GM21825 (cell line): ENCODE results near the gene ZNF853.
"Not testable (repeated sequence)": the region's sequence is repeated elsewhere in the genome, so short reads cannot be mapped to it uniquely, and the experiment has no call there.

Experiments
- ATAC-seq: cut with Tn5 transposase; IDR thresholded peaks from one replicate; pipeline ENCODE4 v1.9.1; 2021; ENCODE audit warnings: mild to moderate bottlenecking, moderate library complexity; ENCODE audit not compliant: unreplicated experiment

ZNF853 gene

GRCh38 chr7:6634971-6635370, 19.6 kb downstream of the ZNF853 start:
- not testable (repeated sequence) for ATAC-seq

GRCh38 chr7:6636741-6637543, 21.5 kb downstream of the ZNF853 start, which contains the start of gene ZNF316:
TSS of gene ZNF316 (plus strand) at chr7:6637318. CDS start at chr7:6642410, 5,092 bp downstream.
- peak; percentile 55 for ATAC-seq

GRCh38 chr7:6637544-6638229, 22.3 kb downstream of the ZNF853 start:
- ATAC-seq: peak; percentile 76

GRCh38 chr7:6639032-6639431, 23.6 kb downstream of the ZNF853 start:
- ATAC-seq: no peak

GRCh38 chr7:6639627-6640026, 24.2 kb downstream of the ZNF853 start:
- no peak for ATAC-seq

- ATAC-seq: no peak
These were observed 24.9 kb downstream of the ZNF853 start for GRCh38 chr7:6640246-6640721.

GRCh38 chr7:6641305-6642035, 26.1 kb downstream of the ZNF853 start:
- ATAC-seq: no peak

- no peak for ATAC-seq
These were observed 26.9 kb downstream of the ZNF853 start for GRCh38 chr7:6642239-6642839.

GRCh38 chr7:6642861-6643640, 27.6 kb downstream of the ZNF853 start:
- no peak for ATAC-seq

- no peak for ATAC-seq
These were observed 28.7 kb downstream of the ZNF853 start for GRCh38 chr7:6643915-6644625.

GRCh38 chr7:6644728-6645127, 29.3 kb downstream of the ZNF853 start:
- ATAC-seq: no peak

- ATAC-seq: no peak
These were observed 31.1 kb downstream of the ZNF853 start for GRCh38 chr7:6646465-6646864.

GRCh38 chr7:6647080-6647479, 31.7 kb downstream of the ZNF853 start:
- ATAC-seq: no peak

GRCh38 chr7:6647541-6647940, 32.1 kb downstream of the ZNF853 start:
- ATAC-seq: no peak

- ATAC-seq: no peak
These were observed 32.8 kb downstream of the ZNF853 start for GRCh38 chr7:6648066-6648814.

GRCh38 chr7:6648815-6649104, 33.4 kb downstream of the ZNF853 start:
- no peak for ATAC-seq

- no peak for ATAC-seq
These were observed 34.0 kb downstream of the ZNF853 start for GRCh38 chr7:6649241-6649961.

- no peak for ATAC-seq
These were observed 34.7 kb downstream of the ZNF853 start for GRCh38 chr7:6650086-6650485.
